ENCODE measurements around the gene BYSL. TPM values are rescaled to one million over a fixed set of nuclear protein-coding genes. Genes with fewer than 3 reads are reported as not detected.

BYSL gene
- total and polyA plus RNA-seq, 9 of the 15 experiments (the other 6 are each of a cell fraction or from before 2014, with no cell fraction given) = 22.2 to 92.3 (median 53.4) TPM

GRCh38 chr6:41895300-41896233, 25.7 kb upstream of the BYSL start, which contains the start of gene USP49 (continued):
- TF ChIP-seq NR2C1 (IDR thresholded peaks at IDR 0.05) (no peak; the same call in 1 of the 2 replicates), NR2C1 (tag; IDR thresholded peaks at IDR 0.05) (no peak), ZNF699 (CRISPR knock-in tag; IDR thresholded peaks at IDR 0.05; ENCODE audit: insufficient replicate concordance) (no peak), FOXK2 (conservative IDR thresholded peaks at IDR 0.05 in 1 of 2, IDR thresholded peaks at IDR 0.05 in 1 of 2; ENCODE audit: low read depth in 2 of 2) (peak; percentile 68 to 73), CBFA2T3 (IDR thresholded peaks at IDR 0.05) (no peak), NFATC3 (IDR thresholded peaks at IDR 0.05) (no peak), SMAD4 (CRISPR knock-in tag; conservative IDR thresholded peaks at IDR 0.05) (peak; percentile 65; the same call in 1 of the 2 replicates), RBM17 (IDR thresholded peaks at IDR 0.05; ENCODE audit: borderline replicate concordance, low read depth, low read length) (no peak), CHAMP1 (IDR thresholded peaks at IDR 0.05) (no peak), ATF6 (CRISPR knock-in tag; IDR thresholded peaks at IDR 0.05) (no peak), VEZF1 (CRISPR knock-in tag; IDR thresholded peaks at IDR 0.05) (peak; percentile 89), USF2 (CRISPR knock-in tag; IDR thresholded peaks at IDR 0.05) (peak; percentile 56), GATAD2B (IDR thresholded peaks at IDR 0.05; ENCODE audit: borderline replicate concordance) (no peak), ARID1B (IDR thresholded peaks at IDR 0.05) (peak; percentile 34; the same call in 1 of the 2 replicates), NRF1 (conservative IDR thresholded peaks at IDR 0.05 in 1 of 2, IDR thresholded peaks at IDR 0.05 in 1 of 2) (peak; percentile 83 to 85), RFX7 (CRISPR knock-in tag; IDR thresholded peaks at IDR 0.05) (no peak), MTA3 (IDR thresholded peaks at IDR 0.05; ENCODE audit: borderline replicate concordance) (0 out of 2 replicates have a peak, but pooled peaks have one; percentile 51), ESRRB (CRISPR knock-in tag; IDR thresholded peaks at IDR 0.05; ENCODE audit: borderline replicate concordance) (no peak), ZNF354B (CRISPR knock-in tag; IDR thresholded peaks at IDR 0.05) (no peak), MAX (CRISPR knock-in tag; IDR thresholded peaks at IDR 0.05) (peak; percentile 77), NFXL1 (CRISPR knock-in tag; IDR thresholded peaks at IDR 0.05) (no peak)
